GM23338 (cell line): ENCODE measurements around the gene SHC4. TPM values are rescaled to one million over a fixed set of nuclear protein-coding genes. Genes with fewer than 3 reads are reported as not detected.

ENCODE experiments used
- ATAC-seq: fragments of 200-7000 bp; cut with Tn5 transposase; 3 replicates; pipeline ENCODE4 v1.9.1; 2020
- DNase-seq: peaks from one replicate; pipeline ENCODE4 v3.0.0-alpha.2; 2015; ENCODE audit warnings: low spot score
- H2AFZ ChIP-seq: fragments of 200-600 bp; sonication (generic); 2 replicates; pipeline ENCODE4 v1.8.0; 2016; ENCODE audit warnings: antibody characterized with exemption, mild to moderate bottlenecking, moderate library complexity
- H3F3A ChIP-seq: fragments of 200-600 bp; sonication (generic); replicated peaks from 2 replicates; pipeline ENCODE4 v1.8.0; 2017; ENCODE audit warnings: antibody characterized with exemption, mixed run types, low read depth
- H3K27ac ChIP-seq: fragments of 200-600 bp; sonication (generic); 2 replicates; pipeline ENCODE4 v1.6.1; 2016; ENCODE audit warnings: low read depth
- H3K27me3 ChIP-seq: fragments of 200-600 bp; sonication (generic); 2 replicates; pipeline ENCODE4 v1.8.0; 2016; ENCODE audit warnings: mild to moderate bottlenecking, mixed run types, moderate library complexity; ENCODE audit not compliant: insufficient read depth
- H3K36me3 ChIP-seq: fragments of 200-600 bp; sonication (generic); 2 replicates; pipeline ENCODE4 v1.8.0; 2016; ENCODE audit warnings: mild to moderate bottlenecking; ENCODE audit not compliant: insufficient read depth
- H3K4me1 ChIP-seq: fragments of 200-600 bp; sonication (generic); 2 replicates; pipeline ENCODE4 v1.8.0; 2016; ENCODE audit warnings: mild to moderate bottlenecking, moderate library complexity; ENCODE audit not compliant: insufficient read depth
- H3K4me2 ChIP-seq: fragments of 200-600 bp; sonication (generic); 2 replicates; pipeline ENCODE4 v1.7.1; 2017; ENCODE audit warnings: mixed run types
- H3K4me3 ChIP-seq: fragments of 200-600 bp; sonication (generic); 2 replicates; pipeline ENCODE4 v1.6.1; 2016; ENCODE audit warnings: mixed run types
- H3K79me2 ChIP-seq: fragments of 200-600 bp; sonication (generic); replicated peaks from 2 replicates; pipeline ENCODE4 v1.8.0; 2017; ENCODE audit warnings: mild to moderate bottlenecking; ENCODE audit not compliant: insufficient read depth
- H3K9me2 ChIP-seq: fragments of 200-600 bp; sonication (generic); 2 replicates; pipeline ENCODE4 v1.8.0; 2017; ENCODE audit not compliant: insufficient read depth
- H4K20me1 ChIP-seq: fragments of 200-600 bp; sonication (generic); replicated peaks from 2 replicates; pipeline ENCODE4 v1.8.0; 2017; ENCODE audit warnings: mild to moderate bottlenecking; ENCODE audit not compliant: insufficient read depth
- H3K27ac Mint-ChIP-seq: 2 replicates; pipeline ENCODE4 v1.8.0; 2020; ENCODE audit warnings: inconsistent platforms, mild to moderate bottlenecking, moderate library complexity, mixed read lengths
- H3K27me3 Mint-ChIP-seq: 3 replicates; pipeline ENCODE4 v1.8.0; 2022; ENCODE audit warnings: low read depth, mild to moderate bottlenecking, moderate library complexity, mixed read lengths, inconsistent platforms; ENCODE audit not compliant: insufficient read depth, poor library complexity
- H3K36me3 Mint-ChIP-seq: 3 replicates; pipeline ENCODE4 v1.8.0; 2021; ENCODE audit warnings: low read depth, mild to moderate bottlenecking, inconsistent platforms, moderate library complexity, mixed read lengths
- H3K4me1 Mint-ChIP-seq: 3 replicates; pipeline ENCODE4 v1.8.0; 2020; ENCODE audit warnings: mild to moderate bottlenecking, inconsistent platforms, mixed read lengths
- H3K4me3 Mint-ChIP-seq: 3 replicates; pipeline ENCODE4 v1.8.0; 2021; ENCODE audit warnings: moderate library complexity, mild to moderate bottlenecking, inconsistent platforms, mixed read lengths
- H3K9me3 Mint-ChIP-seq: 3 replicates; pipeline ENCODE4 v1.8.0; 2020; ENCODE audit warnings: moderate library complexity, mild to moderate bottlenecking, inconsistent platforms, mixed read lengths
- CREB1 ChIP-seq: fragments of 250-450 bp; sonication (Bioruptor Pico); IDR thresholded peaks from 2 replicates; pipeline ENCODE4 v1.5.0; 2020; ENCODE audit warnings: low read depth, mild to moderate bottlenecking, moderate library complexity
- EZH2 ChIP-seq: fragments of 200-600 bp; sonication (generic); IDR thresholded peaks from one replicate; pipeline ENCODE4 v1.8.0; 2017; ENCODE audit warnings: antibody characterized with exemption, mild to moderate bottlenecking, low read depth; ENCODE audit not compliant: unreplicated experiment
- EZH2phosphoT487 ChIP-seq: fragments of 200-600 bp; sonication (generic); IDR thresholded peaks from one replicate; pipeline ENCODE4 v1.8.1; 2018; ENCODE audit warnings: antibody characterized with exemption; ENCODE audit not compliant: unreplicated experiment
- JUNB ChIP-seq: IDR thresholded peaks from one replicate; pipeline ENCODE4 v1.6.1; 2016; ENCODE audit warnings: antibody characterized with exemption; ENCODE audit not compliant: unreplicated experiment
- NANOG ChIP-seq: IDR thresholded peaks from 2 replicates; pipeline ENCODE4 v1.6.1; 2016; ENCODE audit warnings: antibody characterized with exemption, borderline replicate concordance
- POLR2AphosphoS5 ChIP-seq: IDR thresholded peaks from 2 replicates; pipeline ENCODE4 v1.6.1; 2016; ENCODE audit warnings: antibody characterized with exemption, low read depth
- STAT1 ChIP-seq: IDR thresholded peaks from one replicate; pipeline ENCODE4 v1.6.1; 2016; ENCODE audit warnings: antibody characterized with exemption; ENCODE audit not compliant: unreplicated experiment
- ZNF114 ChIP-seq: fragments of 250-450 bp; sonication (Bioruptor Pico); IDR thresholded peaks from 2 replicates; pipeline ENCODE4 v1.5.0; 2020; ENCODE audit warnings: mild to moderate bottlenecking, moderate library complexity
- ZNF331 ChIP-seq: fragments of 250-450 bp; sonication (Bioruptor Pico); IDR thresholded peaks from 2 replicates; pipeline ENCODE4 v1.5.0; 2020; ENCODE audit warnings: low read depth, mild to moderate bottlenecking, moderate library complexity
- polyA plus RNA-seq: library from polyadenylated mRNA; unstranded; fragments of >200 nt; fragmentation: Nextera tagmentation; extraction: Ambion mirVana; gene quantifications from 2 replicates; pipeline ENCODE4 v1.2.1, GENCODE V29; 2016
- total RNA-seq: library from RNA; depleted of rRNA; stranded (reverse); fragments of >200 nt; shearing (Covaris generic); gene quantifications from 2 replicates; pipeline ENCODE4 v1.2.3, GENCODE V29; 2014
- TF ChIP-seq, protein P1 (sequence below): IDR thresholded peaks from one replicate; pipeline ENCODE4 v1.6.1; 2018; ENCODE audit warnings: antibody characterized with exemption; ENCODE audit not compliant: unreplicated experiment
- TF ChIP-seq, protein P2 (sequence below): IDR thresholded peaks from 2 replicates; pipeline ENCODE4 v1.6.1; 2016; ENCODE audit warnings: antibody characterized with exemption
- TF ChIP-seq, protein P3 (sequence below): fragments of 250-450 bp; sonication (Bioruptor Pico); IDR thresholded peaks from 2 replicates; pipeline ENCODE4 v1.5.0; 2020; ENCODE audit warnings: mild to moderate bottlenecking, moderate library complexity
- TF ChIP-seq, protein P4 (sequence below), 2 experiments: fragments of 200-600 bp in 1 of 2; sonication (generic) in 1 of 2; conservative IDR thresholded peaks; 2 replicates each; pipeline versions ENCODE4 v1.5.1 to v1.6.1; 2016 to 2017; ENCODE audit warnings: antibody characterized with exemption in 2 of 2, low read depth in 2 of 2, mild to moderate bottlenecking in 2 of 2, moderate library complexity in 1 of 2

The SHC4 gene
- total and polyA plus RNA-seq, 2 experiments from 2014 or later, result 0.21 to 0.32 TPM

DNA sequence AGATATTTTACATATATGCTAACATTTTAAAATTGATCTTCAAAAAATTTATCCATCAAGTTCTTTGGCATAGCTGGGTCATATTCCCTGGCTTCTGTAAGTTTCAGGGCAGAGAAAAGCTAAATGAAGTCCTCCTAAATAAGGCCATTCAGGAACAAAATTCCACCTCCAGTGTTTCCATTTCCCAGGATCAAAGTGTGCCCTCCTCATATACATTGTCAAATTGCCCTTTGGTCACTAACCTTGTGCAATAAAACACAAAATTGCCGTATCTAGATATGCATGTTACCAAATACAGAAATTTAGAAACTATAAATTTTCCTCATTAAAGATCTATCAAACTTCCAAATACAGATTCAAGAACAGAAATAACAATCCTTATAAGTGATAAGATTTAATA, 163.5 kb downstream of the SHC4 start:
- Mint-ChIP-seq H3K27me3 (no peaks in the 10 kb centered on the region), H3K4me1 (peaks cover 26% of the 10 kb centered on the region), H3K9me3 (no peaks in the 10 kb centered on the region), H3K36me3 (no peaks in the 10 kb centered on the region; the same call in 2 of the 3 replicates), H3K4me3 (no peak overlapping the region), H3K27ac (no peak overlapping the region; the same call in 1 of the 2 replicates)
- DNase-seq (no peak), ATAC-seq (no peak)
- Histone ChIP-seq H2AFZ (no peak overlapping the region), H3K4me3 (no peak overlapping the region), H3K9me2 (no peaks in the 10 kb centered on the region), H3K79me2 (peaks cover 37% of the 10 kb centered on the region), H3K4me2 (no peak overlapping the region), H3K4me1 (0 out of 2 replicates have a peak, but pooled peaks cover 4% of the 10 kb centered on the region), H3K27me3 (no peaks in the 10 kb centered on the region), H3F3A (no peaks in the 10 kb centered on the region), H4K20me1 (0 out of 2 replicates have a peak, but pooled peaks cover 6% of the 10 kb centered on the region), H3K36me3 (peaks cover 18% of the 10 kb centered on the region; the same call in 1 of the 2 replicates), H3K27ac (no peak overlapping the region)
- TF ChIP-seq, protein P1, sequence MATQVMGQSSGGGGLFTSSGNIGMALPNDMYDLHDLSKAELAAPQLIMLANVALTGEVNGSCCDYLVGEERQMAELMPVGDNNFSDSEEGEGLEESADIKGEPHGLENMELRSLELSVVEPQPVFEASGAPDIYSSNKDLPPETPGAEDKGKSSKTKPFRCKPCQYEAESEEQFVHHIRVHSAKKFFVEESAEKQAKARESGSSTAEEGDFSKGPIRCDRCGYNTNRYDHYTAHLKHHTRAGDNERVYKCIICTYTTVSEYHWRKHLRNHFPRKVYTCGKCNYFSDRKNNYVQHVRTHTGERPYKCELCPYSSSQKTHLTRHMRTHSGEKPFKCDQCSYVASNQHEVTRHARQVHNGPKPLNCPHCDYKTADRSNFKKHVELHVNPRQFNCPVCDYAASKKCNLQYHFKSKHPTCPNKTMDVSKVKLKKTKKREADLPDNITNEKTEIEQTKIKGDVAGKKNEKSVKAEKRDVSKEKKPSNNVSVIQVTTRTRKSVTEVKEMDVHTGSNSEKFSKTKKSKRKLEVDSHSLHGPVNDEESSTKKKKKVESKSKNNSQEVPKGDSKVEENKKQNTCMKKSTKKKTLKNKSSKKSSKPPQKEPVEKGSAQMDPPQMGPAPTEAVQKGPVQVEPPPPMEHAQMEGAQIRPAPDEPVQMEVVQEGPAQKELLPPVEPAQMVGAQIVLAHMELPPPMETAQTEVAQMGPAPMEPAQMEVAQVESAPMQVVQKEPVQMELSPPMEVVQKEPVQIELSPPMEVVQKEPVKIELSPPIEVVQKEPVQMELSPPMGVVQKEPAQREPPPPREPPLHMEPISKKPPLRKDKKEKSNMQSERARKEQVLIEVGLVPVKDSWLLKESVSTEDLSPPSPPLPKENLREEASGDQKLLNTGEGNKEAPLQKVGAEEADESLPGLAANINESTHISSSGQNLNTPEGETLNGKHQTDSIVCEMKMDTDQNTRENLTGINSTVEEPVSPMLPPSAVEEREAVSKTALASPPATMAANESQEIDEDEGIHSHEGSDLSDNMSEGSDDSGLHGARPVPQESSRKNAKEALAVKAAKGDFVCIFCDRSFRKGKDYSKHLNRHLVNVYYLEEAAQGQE, result no peak
- TF ChIP-seq EZH2 (no peak), CREB1 (no peak), ZNF331 (no peak), EZH2phosphoT487 (no peak), STAT1 (no peak), JUNB (no peak), POLR2AphosphoS5 (no peak), NANOG (no peak), ZNF114 (CRISPR knock-in tag) (no peak)
- TF ChIP-seq, protein P2, sequence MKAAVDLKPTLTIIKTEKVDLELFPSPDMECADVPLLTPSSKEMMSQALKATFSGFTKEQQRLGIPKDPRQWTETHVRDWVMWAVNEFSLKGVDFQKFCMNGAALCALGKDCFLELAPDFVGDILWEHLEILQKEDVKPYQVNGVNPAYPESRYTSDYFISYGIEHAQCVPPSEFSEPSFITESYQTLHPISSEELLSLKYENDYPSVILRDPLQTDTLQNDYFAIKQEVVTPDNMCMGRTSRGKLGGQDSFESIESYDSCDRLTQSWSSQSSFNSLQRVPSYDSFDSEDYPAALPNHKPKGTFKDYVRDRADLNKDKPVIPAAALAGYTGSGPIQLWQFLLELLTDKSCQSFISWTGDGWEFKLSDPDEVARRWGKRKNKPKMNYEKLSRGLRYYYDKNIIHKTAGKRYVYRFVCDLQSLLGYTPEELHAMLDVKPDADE, result no peak
- TF ChIP-seq, protein P3, sequence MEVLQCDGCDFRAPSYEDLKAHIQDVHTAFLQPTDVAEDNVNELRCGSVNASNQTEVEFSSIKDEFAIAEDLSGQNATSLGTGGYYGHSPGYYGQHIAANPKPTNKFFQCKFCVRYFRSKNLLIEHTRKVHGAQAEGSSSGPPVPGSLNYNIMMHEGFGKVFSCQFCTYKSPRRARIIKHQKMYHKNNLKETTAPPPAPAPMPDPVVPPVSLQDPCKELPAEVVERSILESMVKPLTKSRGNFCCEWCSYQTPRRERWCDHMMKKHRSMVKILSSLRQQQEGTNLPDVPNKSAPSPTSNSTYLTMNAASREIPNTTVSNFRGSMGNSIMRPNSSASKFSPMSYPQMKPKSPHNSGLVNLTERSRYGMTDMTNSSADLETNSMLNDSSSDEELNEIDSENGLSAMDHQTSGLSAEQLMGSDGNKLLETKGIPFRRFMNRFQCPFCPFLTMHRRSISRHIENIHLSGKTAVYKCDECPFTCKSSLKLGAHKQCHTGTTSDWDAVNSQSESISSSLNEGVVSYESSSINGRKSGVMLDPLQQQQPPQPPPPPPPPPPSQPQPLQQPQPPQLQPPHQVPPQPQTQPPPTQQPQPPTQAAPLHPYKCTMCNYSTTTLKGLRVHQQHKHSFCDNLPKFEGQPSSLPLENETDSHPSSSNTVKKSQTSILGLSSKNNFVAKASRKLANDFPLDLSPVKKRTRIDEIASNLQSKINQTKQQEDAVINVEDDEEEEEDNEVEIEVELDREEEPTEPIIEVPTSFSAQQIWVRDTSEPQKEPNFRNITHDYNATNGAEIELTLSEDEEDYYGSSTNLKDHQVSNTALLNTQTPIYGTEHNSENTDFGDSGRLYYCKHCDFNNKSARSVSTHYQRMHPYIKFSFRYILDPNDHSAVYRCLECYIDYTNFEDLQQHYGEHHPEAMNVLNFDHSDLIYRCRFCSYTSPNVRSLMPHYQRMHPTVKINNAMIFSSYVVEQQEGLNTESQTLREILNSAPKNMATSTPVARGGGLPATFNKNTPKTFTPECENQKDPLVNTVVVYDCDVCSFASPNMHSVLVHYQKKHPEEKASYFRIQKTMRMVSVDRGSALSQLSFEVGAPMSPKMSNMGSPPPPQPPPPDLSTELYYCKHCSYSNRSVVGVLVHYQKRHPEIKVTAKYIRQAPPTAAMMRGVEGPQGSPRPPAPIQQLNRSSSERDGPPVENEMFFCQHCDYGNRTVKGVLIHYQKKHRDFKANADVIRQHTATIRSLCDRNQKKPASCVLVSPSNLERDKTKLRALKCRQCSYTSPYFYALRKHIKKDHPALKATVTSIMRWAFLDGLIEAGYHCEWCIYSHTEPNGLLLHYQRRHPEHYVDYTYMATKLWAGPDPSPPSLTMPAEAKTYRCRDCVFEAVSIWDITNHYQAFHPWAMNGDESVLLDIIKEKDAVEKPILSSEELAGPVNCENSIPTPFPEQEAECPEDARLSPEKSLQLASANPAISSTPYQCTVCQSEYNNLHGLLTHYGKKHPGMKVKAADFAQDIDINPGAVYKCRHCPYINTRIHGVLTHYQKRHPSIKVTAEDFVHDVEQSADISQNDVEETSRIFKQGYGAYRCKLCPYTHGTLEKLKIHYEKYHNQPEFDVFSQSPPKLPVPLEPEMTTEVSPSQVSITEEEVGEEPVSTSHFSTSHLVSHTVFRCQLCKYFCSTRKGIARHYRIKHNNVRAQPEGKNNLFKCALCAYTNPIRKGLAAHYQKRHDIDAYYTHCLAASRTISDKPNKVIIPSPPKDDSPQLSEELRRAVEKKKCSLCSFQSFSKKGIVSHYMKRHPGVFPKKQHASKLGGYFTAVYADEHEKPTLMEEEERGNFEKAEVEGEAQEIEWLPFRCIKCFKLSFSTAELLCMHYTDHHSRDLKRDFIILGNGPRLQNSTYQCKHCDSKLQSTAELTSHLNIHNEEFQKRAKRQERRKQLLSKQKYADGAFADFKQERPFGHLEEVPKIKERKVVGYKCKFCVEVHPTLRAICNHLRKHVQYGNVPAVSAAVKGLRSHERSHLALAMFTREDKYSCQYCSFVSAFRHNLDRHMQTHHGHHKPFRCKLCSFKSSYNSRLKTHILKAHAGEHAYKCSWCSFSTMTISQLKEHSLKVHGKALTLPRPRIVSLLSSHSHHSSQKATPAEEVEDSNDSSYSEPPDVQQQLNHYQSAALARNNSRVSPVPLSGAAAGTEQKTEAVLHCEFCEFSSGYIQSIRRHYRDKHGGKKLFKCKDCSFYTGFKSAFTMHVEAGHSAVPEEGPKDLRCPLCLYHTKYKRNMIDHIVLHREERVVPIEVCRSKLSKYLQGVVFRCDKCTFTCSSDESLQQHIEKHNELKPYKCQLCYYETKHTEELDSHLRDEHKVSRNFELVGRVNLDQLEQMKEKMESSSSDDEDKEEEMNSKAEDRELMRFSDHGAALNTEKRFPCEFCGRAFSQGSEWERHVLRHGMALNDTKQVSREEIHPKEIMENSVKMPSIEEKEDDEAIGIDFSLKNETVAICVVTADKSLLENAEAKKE, result no peak
- TF ChIP-seq, protein P4, sequence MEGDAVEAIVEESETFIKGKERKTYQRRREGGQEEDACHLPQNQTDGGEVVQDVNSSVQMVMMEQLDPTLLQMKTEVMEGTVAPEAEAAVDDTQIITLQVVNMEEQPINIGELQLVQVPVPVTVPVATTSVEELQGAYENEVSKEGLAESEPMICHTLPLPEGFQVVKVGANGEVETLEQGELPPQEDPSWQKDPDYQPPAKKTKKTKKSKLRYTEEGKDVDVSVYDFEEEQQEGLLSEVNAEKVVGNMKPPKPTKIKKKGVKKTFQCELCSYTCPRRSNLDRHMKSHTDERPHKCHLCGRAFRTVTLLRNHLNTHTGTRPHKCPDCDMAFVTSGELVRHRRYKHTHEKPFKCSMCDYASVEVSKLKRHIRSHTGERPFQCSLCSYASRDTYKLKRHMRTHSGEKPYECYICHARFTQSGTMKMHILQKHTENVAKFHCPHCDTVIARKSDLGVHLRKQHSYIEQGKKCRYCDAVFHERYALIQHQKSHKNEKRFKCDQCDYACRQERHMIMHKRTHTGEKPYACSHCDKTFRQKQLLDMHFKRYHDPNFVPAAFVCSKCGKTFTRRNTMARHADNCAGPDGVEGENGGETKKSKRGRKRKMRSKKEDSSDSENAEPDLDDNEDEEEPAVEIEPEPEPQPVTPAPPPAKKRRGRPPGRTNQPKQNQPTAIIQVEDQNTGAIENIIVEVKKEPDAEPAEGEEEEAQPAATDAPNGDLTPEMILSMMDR (conservative IDR thresholded peaks at IDR 0.05; ENCODE audit: low read depth in 2 of 2), result no peak
